NCI-H526 treated with DMSO at 0.1 percent for 48 hours (cell line): ENCODE measurements around the gene NUDT22.

Source experiments
- DNase-seq: peaks from one replicate; lab custom pipeline; 2025; lab: John Stamatoyannopoulos, UW

Gene NUDT22

DNA sequence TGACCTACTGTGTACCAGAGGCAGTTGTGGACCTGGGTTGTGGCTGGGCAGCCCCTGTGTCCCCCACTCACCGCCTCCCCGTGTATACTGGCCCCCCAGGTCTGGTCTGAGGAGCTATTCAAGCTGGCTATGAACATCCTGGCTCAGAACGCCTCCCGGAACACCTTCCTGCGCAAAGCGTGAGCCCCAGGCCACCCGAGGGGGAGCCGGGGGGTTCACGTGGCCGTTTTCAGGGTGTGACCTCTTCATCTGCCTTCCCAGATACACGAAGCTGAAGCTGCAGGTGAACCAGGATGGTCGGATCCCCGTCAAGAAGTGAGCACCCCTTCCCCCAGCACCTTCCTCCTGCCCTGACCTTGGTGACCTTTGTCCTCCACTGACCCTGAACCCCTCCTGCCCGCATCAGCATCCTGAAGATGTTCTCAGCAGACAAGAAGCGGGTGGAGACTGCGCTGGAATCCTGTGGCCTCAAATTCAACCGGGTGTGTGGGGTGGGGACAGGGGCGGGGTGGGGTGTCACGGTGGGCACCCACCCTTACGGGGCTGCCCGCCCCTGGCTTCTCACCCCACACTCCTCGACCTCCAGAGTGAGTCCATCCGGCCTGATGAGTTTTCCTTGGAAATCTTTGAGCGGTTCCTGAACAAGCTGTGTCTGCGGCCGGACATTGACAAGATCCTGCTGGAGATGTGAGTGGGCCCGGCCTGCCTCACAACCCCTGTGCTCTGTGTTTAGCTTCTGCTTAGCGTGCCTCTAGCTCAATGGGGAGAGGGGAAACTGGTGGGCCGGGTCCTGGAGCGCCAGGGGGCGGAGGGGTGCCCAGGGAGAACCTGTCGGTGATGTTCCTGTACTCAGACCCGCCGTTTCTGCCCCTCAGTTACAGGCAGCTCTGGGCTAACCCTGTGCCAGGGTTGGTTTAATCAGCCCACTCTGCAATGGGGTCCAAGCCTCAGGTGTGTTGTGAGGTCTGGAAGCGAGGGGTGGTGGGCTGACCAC, 29.4 kb downstream of the NUDT22 start:
- no peak for DNase-seq

DNA sequence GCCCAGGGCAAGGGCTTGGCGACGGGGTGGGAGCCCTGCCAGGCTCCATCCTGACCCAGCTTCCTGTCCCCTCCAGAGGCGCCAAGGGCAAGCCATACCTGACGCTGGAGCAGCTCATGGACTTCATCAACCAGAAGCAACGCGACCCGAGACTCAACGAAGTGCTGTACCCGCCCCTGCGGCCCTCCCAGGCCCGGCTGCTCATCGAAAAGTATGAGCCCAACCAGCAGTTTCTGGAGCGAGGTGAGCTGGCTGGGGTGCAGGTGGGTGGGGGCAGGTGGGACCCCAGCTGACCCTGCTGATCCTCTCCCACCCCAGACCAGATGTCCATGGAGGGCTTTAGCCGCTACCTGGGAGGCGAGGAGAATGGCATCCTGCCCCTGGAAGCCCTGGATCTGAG, 30.2 kb downstream of the NUDT22 start:
- DNase-seq = no peak

- DNase-seq = no peak
These were observed 32.3 kb downstream of the NUDT22 start for GRCh38 chr11:64258356-64258755.

GRCh38 chr11:64258946-64259532, 33.0 kb downstream of the NUDT22 start:
- DNase-seq = no peak

DNA sequence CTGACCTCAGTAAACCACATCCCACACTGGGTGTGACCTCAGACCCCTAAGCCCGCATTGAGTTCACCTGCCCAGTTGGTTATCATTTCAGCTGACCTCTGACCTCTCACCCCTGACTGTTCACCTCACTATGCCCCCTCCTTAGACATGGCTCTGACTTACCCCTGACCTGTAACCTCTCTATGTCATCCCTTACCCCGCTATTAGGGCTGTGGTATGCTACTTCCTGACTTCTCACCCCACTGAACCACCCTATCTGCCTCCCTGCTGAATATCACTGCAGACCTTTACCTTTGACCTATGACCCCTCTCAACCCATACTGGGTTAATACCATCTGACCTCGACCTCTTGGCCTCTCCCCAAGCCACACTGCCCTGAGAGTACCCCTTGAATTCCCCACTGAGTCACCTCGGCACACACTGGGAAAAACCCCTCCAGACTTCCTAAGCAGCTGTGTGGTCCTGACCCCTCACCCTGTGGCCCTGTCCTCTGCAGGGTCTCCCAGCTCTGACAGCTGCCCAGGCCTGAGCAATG, 33.5 kb downstream of the NUDT22 start:
- no peak for DNase-seq

DNA sequence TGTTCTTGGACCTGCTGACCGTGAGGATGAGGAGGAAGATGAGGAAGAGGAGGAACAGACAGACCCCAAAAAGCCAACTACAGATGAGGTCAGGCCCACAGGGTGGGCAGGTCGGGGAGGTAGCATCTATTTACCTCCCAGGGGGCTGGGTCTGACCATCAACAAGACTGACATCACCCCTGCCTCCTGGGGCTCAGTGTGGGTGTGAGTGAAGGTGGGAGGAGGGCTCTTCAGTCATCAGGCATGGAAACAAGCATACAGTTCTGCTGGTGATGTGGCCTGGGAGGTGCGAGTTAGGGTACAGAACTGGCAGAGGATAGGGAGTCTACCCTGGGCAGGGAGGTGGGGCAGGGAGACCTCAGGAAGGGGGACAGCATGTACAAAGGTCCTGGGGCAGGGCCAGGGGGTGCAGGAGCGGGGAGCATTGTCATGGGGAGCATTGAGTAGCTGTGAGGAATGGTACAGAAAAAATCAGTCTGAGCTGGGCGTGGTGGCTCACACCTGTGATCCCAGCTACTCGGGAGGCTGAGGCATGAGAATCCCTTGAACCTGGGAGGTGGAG, 34.2 kb downstream of the NUDT22 start:
- no peak for DNase-seq

- no peak for DNase-seq
These were observed 35.5 kb downstream of the NUDT22 start for GRCh38 chr11:64261556-64262080.

- DNase-seq = no peak
These were observed 36.4 kb downstream of the NUDT22 start for GRCh38 chr11:64262271-64263002.

- DNase-seq = no peak
These were observed 37.2 kb downstream of the NUDT22 start for GRCh38 chr11:64263021-64263946.

DNA sequence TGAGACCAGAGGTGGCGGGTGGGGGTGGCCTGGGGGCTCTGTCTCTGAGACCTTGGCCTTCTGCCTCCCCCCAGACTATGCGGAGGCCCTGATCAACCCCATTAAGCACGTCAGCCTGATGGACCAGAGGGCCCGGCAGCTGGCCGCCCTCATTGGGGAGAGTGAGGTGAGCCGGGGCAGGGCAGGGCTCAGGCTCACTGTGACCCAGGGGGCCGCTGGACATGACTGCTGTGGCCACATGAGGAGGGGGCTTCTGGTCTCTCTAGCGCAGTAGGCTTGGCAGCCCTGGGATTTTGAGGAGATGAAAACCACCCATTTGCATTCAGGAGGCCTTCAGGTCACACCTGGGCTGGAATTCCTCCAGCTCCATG, 37.9 kb downstream of the NUDT22 start:
- no peak for DNase-seq

- peak; percentile 77 for DNase-seq
These were observed 38.3 kb downstream of the NUDT22 start for GRCh38 chr11:64264371-64264852.

DNA sequence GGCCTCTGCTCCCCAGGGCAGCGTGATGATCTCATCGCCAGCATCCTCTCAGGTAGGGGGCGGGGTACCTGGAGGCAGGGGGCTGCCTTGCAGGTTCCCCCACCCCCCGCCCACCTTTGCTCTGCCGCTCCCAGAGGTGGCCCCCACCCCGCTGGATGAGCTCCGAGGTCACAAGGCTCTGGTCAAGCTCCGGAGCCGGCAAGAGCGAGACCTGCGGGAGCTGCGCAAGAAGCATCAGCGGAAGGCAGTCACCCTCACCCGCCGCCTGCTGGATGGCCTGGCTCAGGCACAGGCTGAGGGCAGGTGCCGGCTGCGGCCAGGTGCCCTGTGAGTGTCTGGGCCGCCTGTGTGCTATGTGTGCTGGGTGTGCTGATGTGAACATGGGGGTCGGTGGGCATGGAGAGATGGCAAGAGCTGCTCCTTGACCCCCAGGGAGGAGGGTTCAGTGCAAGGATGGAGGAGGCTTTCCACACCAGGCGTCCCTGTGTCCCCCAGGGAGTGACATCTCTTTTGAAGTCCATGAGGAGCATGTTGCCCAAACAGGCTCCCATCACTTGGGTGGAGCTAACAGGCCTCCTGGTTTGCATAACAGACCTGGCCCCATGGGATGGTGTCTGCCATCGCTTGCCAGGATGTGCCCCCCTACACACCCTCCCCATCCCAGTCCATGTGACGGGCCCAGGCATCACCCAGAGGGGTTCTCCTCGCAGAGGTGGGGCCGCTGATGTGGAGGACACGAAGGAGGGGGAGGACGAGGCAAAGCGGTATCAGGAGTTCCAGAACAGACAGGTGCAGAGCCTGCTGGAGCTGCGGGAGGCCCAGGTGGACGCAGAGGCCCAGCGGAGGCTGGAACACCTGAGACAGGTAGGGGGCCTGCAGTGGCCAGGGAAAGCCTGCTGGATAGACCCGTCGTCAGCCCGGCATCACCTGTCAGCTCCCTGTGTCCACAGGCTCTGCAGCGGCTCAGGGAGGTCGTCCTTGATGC, 39.4 kb downstream of the NUDT22 start:
- peak; percentile 94 for DNase-seq

DNA sequence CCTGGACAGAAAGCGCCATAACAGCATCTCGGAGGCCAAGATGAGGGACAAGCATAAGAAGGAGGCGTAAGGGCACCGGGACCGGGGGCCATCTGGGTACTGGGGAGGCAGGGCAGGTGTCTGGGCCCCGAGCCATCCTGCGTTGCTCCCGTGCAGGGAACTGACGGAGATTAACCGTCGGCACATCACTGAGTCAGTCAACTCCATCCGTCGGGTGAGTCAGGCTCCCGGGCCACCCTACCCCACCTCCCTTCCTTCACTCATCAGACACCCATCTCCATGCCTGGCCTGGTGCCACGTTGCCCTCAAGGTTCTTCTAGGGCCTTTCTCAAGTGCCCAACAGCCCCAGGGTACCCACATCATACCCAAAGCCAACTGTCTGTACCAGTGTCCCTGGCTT, 40.3 kb downstream of the NUDT22 start:
- DNase-seq = no peak

- DNase-seq = no peak
These were observed 41.3 kb downstream of the NUDT22 start for GRCh38 chr11:64267207-64267945.

- DNase-seq = no peak
These were observed 42.2 kb downstream of the NUDT22 start for GRCh38 chr11:64268025-64268892.

DNA sequence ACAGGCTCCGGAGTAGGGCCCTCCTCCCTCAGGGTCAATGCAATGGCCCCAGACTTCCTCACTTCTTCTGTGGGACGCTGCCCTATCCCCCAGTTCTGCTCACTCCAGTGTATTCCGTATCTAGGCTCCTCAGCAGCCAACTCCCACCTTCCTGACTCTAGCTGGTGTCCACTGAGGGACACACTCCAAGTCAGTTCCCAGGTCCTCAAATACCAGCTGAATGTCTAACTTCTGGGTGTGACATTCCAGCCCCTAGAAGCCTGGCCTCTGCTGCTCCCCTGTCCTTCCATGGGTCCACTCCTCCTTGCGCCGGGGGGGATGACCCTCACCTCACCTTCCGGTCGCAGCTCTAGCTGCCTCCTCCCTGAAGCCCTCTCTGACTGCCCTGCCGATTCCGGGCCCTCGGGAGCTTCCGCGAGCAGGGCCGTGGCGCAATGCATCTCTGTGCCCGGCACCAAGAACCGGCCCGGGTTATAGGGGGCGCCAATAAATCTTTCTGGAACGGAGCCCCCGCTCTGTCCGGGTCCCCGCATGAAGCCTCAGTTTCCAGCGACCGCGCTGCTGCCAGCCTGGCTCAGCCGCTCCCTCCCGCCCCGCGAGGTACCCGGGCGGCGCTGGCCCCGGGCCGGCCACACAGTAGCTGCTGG, 42.9 kb downstream of the NUDT22 start:
- no peak for DNase-seq

GRCh38 chr11:64269540-64270220, 43.6 kb downstream of the NUDT22 start:
- DNase-seq = peak; percentile 99
